Stimulated activated CD8-positive, alpha-beta memory T cell treated with anti-CD3 and anti-CD28 coated beads, Interleukin-12 subunit alpha, Interleukin-12 subunit beta, amount 100 ng/mL, for 24 hours (primary cell): ENCODE results near the gene SSTR1.

Experiments
- DNase-seq: peaks from one replicate; pipeline ENCODE4 v3.0.0-alpha.2; 2020; ENCODE audit errors: extremely low read depth

The SSTR1 gene

DNA sequence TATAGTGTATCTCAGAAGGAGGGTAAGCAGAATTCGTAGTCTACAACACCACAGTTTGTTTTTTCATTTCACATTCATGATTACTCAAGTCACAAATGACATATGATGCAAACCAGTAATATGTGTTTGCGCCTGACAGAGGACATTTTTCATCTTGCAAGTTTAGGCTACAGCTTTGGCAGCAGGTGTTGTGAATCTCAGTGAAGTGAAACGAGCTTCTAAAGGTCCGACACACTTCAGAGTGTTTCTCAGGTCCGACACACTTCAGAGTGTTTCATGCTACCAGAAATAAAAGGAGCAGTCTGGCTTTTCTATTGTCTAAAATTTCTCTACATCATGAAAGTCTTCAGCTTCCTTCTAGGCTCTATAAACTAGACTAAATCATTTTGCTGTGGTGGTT is 25.5 kb downstream of the SSTR1 start:
- DNase-seq, result no peak

DNA sequence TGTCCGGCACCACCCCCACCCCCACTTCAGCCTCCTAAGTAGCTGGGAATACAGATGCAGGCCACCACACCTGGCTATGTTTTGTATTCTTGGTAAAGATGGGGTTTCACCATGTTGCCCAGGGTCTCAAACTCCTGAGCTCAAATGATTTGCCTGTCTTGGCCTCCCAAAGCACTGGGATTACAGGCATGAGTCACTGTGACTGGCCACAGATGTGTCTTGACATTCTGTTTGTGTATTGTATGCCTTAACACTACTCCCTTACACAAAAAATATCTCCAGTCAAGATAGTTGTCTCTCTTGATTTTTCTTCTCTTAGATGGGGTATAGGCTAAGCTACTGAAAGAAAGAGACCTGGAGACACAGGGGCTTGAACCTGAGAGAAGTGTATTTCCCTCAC is 30.6 kb downstream of the SSTR1 start:
- DNase-seq, result no peak

DNA sequence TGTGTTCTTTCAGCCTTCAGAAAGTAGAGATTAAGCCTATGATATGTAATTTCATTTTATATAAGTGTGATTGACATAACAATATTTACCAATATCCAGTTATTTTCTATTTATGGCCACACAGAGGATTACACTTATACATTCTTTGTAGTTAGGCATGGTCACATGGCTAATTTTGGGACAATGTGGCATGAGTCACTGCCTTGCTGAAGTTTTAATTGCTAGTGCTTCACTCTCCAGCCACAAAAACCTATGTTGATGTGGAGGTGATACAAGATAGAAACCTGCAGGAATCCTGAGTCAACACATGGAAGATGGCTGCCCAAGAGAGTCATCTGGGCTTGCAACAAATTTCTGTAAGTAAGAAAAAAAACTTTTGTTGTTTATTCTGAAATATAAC is 31.2 kb downstream of the SSTR1 start:
- DNase-seq, result no peak

DNA sequence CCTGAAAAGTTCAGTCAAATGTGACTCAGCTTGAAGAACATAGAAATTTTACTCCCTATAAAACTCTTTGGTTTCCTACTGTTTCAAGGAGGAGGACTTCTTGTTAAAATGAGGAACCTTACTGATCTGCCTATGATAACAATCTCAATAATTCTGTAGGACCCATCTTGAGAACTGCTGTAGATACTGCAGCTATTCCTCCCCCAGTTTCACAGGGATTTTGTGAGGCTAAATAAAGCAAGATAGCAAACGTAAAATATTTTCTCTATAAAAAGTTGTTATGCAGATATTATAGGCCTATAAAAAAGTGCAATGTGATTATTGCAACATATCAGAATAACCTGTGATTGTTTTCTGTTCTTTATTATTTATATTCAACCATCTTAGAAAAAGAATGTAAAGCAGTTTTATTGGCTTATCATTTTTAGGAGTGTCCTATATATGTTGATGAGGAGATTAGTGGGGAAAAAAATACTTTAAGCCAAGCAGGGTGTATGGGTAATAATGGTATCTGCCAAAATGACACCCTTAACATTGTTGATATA is 36.1 kb downstream of the SSTR1 start:
- no peak for DNase-seq

DNA sequence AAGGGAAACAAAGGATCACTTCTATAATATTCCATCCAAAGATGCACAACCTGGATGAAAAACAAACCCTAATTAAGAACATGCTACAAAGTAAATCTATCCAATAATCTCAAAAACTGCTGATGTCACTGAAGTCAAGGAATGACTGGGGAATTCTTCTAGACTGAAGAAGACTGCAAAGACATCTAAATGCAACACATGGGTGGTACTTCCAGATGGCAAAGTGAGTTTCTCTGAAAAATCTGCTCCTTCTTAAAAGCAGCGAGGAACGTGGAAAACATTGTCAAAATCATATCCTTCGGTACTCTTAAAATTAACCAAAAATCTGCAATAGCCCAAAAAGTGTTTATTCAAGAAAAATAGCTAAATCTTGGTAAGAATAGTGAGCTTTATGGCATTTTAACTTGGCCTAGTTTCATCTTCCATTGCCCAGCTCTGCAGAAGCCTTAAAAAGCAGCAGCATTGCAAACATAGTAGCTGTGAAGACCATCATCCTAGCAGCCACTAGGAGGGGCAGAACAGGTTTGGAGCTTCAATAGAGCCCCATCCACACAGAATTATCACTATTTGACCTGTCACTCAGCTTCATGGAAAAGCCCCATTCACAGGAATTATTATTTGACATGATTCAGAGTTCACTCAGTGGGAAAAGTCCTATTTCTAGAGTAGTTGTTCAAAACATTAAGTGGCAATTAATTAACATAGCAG is 40.8 kb downstream of the SSTR1 start:
- no peak for DNase-seq

DNA sequence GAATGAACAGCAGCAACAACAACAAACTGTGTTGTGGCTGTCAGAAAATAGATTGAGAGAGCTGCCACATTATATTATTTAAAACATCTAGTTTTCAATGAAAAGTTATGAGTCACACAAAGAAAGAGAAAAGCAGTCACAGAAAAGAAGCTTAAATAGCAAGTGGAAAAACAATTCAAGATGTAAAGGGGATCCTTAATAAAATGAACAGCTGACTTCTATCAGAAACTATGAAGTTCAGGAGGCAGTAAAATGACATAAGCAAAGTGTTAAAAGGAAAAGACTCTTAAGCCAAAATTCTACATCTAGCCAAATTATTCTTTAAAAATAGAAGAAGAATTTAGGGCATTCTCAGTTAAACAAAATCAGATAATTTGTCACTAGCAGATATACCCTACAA is 42.6 kb downstream of the SSTR1 start:
- DNase-seq, result no peak

DNA sequence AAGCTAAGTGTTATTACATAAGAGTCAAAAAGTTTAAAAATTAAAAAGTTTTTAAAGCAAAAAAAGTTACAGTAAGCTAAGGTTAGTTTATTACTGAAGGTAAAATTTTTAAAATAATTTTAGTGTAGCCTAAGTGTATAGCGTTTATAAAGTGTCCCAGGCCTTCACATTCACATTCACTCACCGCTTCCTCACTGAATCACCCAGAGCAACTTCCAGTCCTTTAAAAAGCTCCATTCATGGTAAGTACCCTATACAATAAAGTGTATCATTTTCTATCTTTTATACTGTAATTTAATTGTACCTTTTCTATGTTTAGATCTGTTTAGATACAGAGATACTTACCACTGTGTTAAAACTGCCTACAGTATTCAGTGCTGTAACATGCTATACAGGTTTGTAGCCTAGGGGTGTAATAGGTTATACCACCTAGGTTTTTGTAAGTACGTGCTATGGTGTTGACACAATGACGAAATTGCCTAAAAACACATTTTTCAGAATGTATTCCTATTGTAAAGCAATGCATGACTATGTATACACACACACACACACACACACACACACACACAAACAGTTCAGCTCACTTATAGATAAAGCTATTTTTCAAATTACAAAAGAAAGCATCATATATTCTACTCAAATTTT is 44.5 kb downstream of the SSTR1 start:
- no peak for DNase-seq

DNA sequence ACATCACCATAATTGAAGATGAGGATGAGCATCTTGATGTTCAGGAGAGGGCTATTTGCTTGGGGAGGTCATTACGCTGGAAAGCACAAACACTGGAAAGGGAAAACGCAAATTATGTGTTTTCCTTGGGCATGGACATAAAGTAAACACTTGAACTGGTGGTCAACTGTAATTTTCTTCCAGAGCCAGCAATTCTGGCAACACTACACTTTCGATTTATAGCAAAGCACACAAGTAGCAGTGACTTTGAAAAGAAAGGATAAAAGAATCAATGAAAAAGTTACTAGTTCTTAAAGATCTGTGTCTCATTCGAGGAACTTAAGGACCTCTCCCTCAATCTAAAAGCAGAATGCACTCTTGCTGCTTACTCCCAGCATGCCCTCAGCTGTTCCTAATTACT is 46.0 kb downstream of the SSTR1 start:
- DNase-seq, result no peak

DNA sequence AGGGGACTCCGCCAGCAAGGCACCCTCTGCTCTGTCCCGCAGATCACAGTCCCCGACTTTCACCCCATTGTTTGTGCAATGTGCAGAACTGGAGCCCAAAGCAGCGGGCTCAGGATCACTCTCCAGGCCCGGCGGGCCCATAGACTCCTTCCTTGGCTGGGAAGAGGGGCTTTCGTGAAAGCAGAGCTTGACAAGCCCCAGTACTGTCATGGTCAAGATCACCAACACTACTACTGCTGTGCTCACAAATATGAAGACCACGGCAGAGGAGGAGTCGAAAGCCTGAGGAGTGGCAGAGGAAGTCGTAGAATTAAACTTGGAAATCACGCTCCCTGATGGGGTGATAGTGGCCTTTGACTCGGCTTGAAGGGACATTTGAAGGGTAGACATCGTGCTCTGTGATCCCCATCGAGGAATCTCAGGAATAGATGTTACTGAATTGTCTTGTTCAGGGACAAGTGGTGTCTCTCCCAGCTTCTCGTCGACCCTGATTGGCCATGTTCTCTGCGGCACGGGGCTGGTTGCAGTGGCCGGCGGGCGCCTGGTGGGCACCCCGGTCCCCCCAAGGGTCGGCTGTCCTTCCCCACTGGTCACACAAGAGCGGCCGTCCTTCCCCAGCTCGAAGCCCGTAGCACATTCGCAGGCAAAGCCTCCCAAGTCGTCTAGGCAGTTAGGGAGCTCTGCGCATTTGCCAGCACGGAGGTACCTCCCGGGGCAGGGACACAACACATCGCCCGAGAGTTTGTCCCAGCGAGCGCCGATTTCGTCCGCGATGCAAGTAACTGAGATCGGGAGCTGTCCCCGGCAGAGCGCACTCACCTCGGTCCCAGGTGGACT is 47.1 kb downstream of the SSTR1 start:
- DNase-seq, result no peak

DNA sequence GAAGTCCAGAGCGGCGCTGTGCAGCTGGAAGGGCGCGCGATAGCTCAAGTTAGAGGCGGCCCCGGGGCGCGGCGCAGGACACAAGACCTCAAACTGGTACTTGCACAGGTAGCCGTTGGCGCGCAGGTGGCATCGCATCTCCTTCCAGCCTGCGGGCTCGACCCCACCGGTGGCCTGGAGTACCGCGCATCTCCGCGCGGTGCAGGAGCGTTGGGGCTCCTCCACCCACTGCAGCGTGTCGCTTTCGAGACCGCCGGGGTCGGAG is 47.6 kb downstream of the SSTR1 start:
- DNase-seq, result no peak

DNA sequence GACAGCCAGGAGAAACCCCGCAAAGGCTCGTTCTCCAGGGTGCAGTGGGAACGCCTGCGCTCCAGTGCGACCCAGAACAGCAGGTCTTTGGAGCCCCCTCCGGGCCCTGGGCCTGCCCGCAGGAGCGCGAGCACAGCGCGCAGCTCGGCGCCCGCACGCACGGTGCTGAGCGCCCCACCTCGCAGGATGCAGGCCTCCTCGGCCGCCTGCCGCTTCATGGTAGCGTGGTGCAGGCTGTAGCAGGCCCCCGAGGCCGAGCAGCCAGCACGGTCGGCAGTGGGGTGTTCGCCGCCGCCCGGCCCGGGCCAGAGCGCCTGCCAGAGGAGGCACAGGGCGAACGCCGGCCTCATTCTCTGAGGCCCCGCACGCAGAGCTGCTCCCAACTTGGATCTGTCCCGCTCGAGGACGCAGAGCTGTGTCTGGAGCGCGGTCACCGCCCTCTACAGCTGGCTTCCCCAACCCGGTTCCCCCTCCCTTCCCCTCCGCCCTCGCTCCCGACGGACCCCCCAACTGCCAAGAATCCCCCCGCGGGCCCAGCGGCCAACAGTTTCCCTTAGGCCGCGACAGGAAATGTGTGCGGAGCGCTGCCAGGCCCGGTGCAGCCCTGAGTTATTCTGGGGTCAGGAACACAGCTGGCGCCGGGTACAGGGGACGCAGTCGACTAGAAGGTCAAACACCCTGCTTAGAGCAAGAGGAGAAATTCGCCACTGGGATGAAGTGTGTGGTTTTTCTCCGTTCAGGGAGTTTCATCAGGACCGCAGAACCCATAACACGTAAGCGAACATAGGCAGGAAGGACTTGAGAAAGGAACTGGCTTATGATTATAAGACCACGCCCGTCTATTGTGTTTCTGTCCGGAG is 48.2 kb downstream of the SSTR1 start, which contains the start of gene CLEC14A:
Gene CLEC14A, minus strand, starts transcription at position 421 of the 860 bp plus-strand sequence. Its CDS starts 71 bp downstream, at position 350.
- DNase-seq, result no peak

DNA sequence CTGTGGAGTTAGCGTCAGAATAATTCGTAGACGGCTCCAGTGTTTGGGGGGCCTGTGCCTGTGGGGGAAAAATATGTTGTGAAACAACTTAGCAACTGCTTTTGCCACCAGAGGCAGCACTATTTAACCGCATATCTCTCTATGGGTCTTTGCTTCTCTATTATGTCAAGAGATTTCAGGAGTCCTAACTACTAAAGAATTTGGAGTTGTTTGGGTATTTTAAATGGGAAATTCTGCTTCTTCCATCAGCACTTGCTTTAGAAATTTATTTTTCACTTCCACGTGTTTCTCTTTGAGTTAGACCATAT is 48.8 kb downstream of the SSTR1 start:
- DNase-seq, result no peak

DNA sequence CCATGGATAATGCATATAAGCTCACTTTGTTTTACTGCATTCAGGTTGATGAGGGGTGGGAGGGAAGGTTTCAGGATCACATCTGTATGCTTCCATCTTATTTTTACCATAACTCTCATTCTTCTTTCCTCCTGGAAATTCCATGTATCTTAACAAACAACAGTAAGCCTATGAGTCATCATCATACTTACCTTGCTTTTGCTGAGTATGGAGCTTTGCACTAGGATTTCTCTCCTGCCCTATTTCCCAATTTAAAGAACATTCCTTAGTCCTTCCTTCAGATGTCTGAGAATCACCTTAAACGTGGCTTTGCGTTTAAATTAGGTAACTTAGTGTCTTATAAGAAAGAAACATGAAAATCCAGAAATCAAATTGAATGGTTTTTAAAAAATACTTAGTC is 49.8 kb downstream of the SSTR1 start:
- no peak for DNase-seq

DNA sequence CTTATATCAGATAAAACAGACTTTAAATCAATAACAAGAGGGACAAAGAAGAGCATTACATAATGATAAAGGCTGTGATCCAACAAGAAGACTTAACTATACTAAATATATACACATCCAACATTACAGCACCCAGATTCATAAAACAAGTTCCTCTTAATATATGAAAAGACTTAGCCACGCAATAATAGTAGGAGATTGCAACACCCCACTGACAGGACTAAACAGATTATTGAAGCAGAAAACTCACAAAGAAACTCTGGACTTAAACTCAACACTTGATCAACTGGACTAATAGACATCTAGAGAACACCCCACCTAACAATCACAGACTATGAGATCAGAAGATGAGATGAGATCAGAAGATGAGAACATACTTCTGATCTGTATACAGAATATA is 53.9 kb downstream of the SSTR1 start:
- DNase-seq, result no peak
